Prostate gland (tissue), 2 donors: ENCODE measurements around the gene MBNL2.

ENCODE experiments used
- CTCF ChIP-seq, 4 experiments: fragments of 200-600 bp in 2 of 4; fragments of 450-650 bp in 2 of 4; sonication (generic) in 2 of 4; IDR thresholded peaks; 1 replicate in 3 of 4; 2 replicates in 1 of 4; pipeline ENCODE4 v1.5.1; 2016 to 2019; ENCODE audit warnings: antibody characterized with exemption in 4 of 4, mild to moderate bottlenecking in 2 of 4, moderate library complexity in 2 of 4
- POLR2A ChIP-seq: fragments of 450-650 bp; IDR thresholded peaks from one replicate; pipeline ENCODE4 v1.6.1; 2016; ENCODE audit warnings: antibody characterized with exemption, mild to moderate bottlenecking
- POLR2AphosphoS5 ChIP-seq: sonication (generic); formaldehyde crosslinking; IDR thresholded peaks from one replicate; pipeline ENCODE4 v1.6.1; 2017; ENCODE audit warnings: antibody characterized with exemption

GRCh38 chr13:97333983-97334382 is 111.8 kb downstream of the MBNL2 start:
- no peak for TF ChIP-seq CTCF (IDR thresholded peaks at IDR 0.05)
- TF ChIP-seq POLR2A, result no peak
- TF ChIP-seq POLR2AphosphoS5, result no peak
